ENCODE measurements around the gene RPS27. TPM values are rescaled to one million over a fixed set of nuclear protein-coding genes. Genes with fewer than 3 reads are reported as not detected.

Gene RPS27
- polyA plus RNA-seq, 1 donor from 2014 or later, result 2,235 TPM

GRCh38 chr1:153942766-153943549 lies 47.6 kb upstream of the RPS27 start:
- H3K4me2 ChIP-seq (ENCODE audit: low read length), result no peak overlapping the region
- TF ChIP-seq CTCF (IDR thresholded peaks at IDR 0.05; ENCODE audit: poor library complexity, severe bottlenecking), result no peak
- no peak for TF ChIP-seq TAF1 (IDR thresholded peaks at IDR 0.05; ENCODE audit: low read depth)
- TF ChIP-seq MXI1 (conservative IDR thresholded peaks at IDR 0.05; ENCODE audit: poor library complexity, severe bottlenecking), result no peak

GRCh38 chr1:153944005-153944826 lies 46.3 kb upstream of the RPS27 start:
- Histone ChIP-seq H3K9ac (ENCODE audit: low read length) (no peak overlapping the region), H3K4me3 (ENCODE audit: low read length) (no peak overlapping the region), H3K27ac (ENCODE audit: low read length) (no peak overlapping the region)

More at GRCh38 chr1:153942766-153943549, 47.6 kb upstream of the RPS27 start:
- Histone ChIP-seq H3K9me3 (ENCODE audit: low read length) (no peaks in the 10 kb centered on the region), H3K4me3 (ENCODE audit: low read length) (no peak overlapping the region), H3K36me3 (ENCODE audit: insufficient read depth, low read length) (no peaks in the 10 kb centered on the region), H3K27ac (ENCODE audit: low read length) (no peak overlapping the region), H3F3A (ENCODE audit: insufficient read depth, low read length, poor library complexity, severe bottlenecking) (no peaks in the 10 kb centered on the region), H3K27me3 (ENCODE audit: insufficient read depth, low read depth, low read length) (no peaks in the 10 kb centered on the region), H3K79me2 (replicated peaks; ENCODE audit: insufficient read depth, low read length) (peaks cover 4% of the 10 kb centered on the region), H3K9ac (ENCODE audit: low read length) (no peak overlapping the region), H4K20me1 (ENCODE audit: insufficient read depth) (no peaks in the 10 kb centered on the region), H3K9me2 (ENCODE audit: insufficient read depth, low read length) (no peaks in the 10 kb centered on the region), H2AFZ (ENCODE audit: low read depth, low read length) (no peak overlapping the region)

More at GRCh38 chr1:153944005-153944826, 46.3 kb upstream of the RPS27 start:
- no peaks in the 10 kb centered on the region for H3F3A ChIP-seq (ENCODE audit: insufficient read depth, low read length, poor library complexity, severe bottlenecking)
- TF ChIP-seq EZH2 (IDR thresholded peaks at IDR 0.05; ENCODE audit: borderline replicate concordance, insufficient read depth, low read length, poor library complexity, severe bottlenecking), result no peak
- no peak for TF ChIP-seq RAD21 (conservative IDR thresholded peaks at IDR 0.05)
- no peak for TF ChIP-seq REST (IDR thresholded peaks at IDR 0.05; ENCODE audit: borderline replicate concordance)
- TF ChIP-seq CTCF (IDR thresholded peaks at IDR 0.05; ENCODE audit: poor library complexity, severe bottlenecking), result no peak
- no peak for TF ChIP-seq SMC3 (conservative IDR thresholded peaks at IDR 0.05; ENCODE audit: poor library complexity)
- no peak for TF ChIP-seq TAF1 (IDR thresholded peaks at IDR 0.05; ENCODE audit: low read depth)
- no peak for TF ChIP-seq POLR2AphosphoS5 (IDR thresholded peaks at IDR 0.05)
- TF ChIP-seq EP300 (conservative IDR thresholded peaks at IDR 0.05; ENCODE audit: poor library complexity, severe bottlenecking), result no peak
- no peak for TF ChIP-seq MXI1 (conservative IDR thresholded peaks at IDR 0.05; ENCODE audit: poor library complexity, severe bottlenecking)
- no peaks in the 10 kb centered on the region for H3K27me3 ChIP-seq (ENCODE audit: insufficient read depth, low read depth, low read length)
- H3K36me3 ChIP-seq (ENCODE audit: insufficient read depth, low read length), result no peaks in the 10 kb centered on the region
- peaks cover 4% of the 10 kb centered on the region for H3K79me2 ChIP-seq (replicated peaks; ENCODE audit: insufficient read depth, low read length)
- no peaks in the 10 kb centered on the region for H4K20me1 ChIP-seq (ENCODE audit: insufficient read depth)
- no peak overlapping the region for H3K4me2 ChIP-seq (ENCODE audit: low read length)
- H3K9me2 ChIP-seq (ENCODE audit: insufficient read depth, low read length), result no peaks in the 10 kb centered on the region
- H3K9me3 ChIP-seq (ENCODE audit: low read length), result no peaks in the 10 kb centered on the region
- no peak overlapping the region for H2AFZ ChIP-seq (ENCODE audit: low read depth, low read length)

Data from neural cell (in vitro differentiated cells).